A673 (cell line): ENCODE data around the gene APOBEC4.

Experiments used
- CTCF ChIP-seq: fragments of 300-800, 200-600 bp; sonication (generic); conservative IDR thresholded peaks from 2 replicates; pipeline ENCODE4 v1.5.1; 2017; ENCODE audit warnings: low read depth, mild to moderate bottlenecking, antibody characterized with exemption, low read length, moderate library complexity, mixed read lengths
- EZH2 ChIP-seq: fragments of 200-600 bp; sonication (generic); IDR thresholded peaks from 2 replicates; pipeline ENCODE4 v1.6.1; 2017; ENCODE audit warnings: borderline replicate concordance, low read depth, mild to moderate bottlenecking, mixed read lengths, antibody characterized with exemption, low read length; ENCODE audit not compliant: poor library complexity, severe bottlenecking

GRCh38 chr1:183702813-183703198, 49.7 kb upstream of the APOBEC4 start:
- TF ChIP-seq CTCF (no peak), EZH2 (no peak)
